Measurements from ENCODE around the gene FGFRL1.

GRCh38 chr4:1045595-1046201, 34.3 kb downstream of the FGFRL1 start:
- TF ChIP-seq EZH2 (IDR thresholded peaks at IDR 0.05; ENCODE audit: borderline replicate concordance, low read length) = no peak
- TF ChIP-seq, protein P1, sequence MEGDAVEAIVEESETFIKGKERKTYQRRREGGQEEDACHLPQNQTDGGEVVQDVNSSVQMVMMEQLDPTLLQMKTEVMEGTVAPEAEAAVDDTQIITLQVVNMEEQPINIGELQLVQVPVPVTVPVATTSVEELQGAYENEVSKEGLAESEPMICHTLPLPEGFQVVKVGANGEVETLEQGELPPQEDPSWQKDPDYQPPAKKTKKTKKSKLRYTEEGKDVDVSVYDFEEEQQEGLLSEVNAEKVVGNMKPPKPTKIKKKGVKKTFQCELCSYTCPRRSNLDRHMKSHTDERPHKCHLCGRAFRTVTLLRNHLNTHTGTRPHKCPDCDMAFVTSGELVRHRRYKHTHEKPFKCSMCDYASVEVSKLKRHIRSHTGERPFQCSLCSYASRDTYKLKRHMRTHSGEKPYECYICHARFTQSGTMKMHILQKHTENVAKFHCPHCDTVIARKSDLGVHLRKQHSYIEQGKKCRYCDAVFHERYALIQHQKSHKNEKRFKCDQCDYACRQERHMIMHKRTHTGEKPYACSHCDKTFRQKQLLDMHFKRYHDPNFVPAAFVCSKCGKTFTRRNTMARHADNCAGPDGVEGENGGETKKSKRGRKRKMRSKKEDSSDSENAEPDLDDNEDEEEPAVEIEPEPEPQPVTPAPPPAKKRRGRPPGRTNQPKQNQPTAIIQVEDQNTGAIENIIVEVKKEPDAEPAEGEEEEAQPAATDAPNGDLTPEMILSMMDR (IDR thresholded peaks at IDR 0.05; ENCODE audit: low read length) = no peak

Data from OCI-LY1 (cell line).